Mammary epithelial cell (primary cell): Measurements from ENCODE around the gene GPR3.

Experiments used
- CTCF ChIP-seq, 2 donors: IDR thresholded peaks in 1 of 2; conservative IDR thresholded peaks in 1 of 2; 2 replicates each; pipeline ENCODE4 v1.5.1; 2011 to 2012; ENCODE audit warnings: inconsistent platforms in 2 of 2, low read length in 2 of 2, mild to moderate bottlenecking in 2 of 2, control low read depth in 1 of 2, low read depth in 1 of 2; ENCODE audit not compliant: insufficient read depth in 1 of 2; ENCODE audit errors: extremely low read depth in 1 of 2
- EZH2 ChIP-seq: IDR thresholded peaks from 2 replicates; pipeline ENCODE4 v1.6.1; 2012; ENCODE audit warnings: low read length, inconsistent platforms, borderline replicate concordance

- no peak for TF ChIP-seq EZH2
- no peak for TF ChIP-seq CTCF (conservative IDR thresholded peaks at IDR 0.05 in 1 of 2, IDR thresholded peaks at IDR 0.05 in 1 of 2; ENCODE audit: extremely low read depth in 1 of 2, insufficient read depth in 1 of 2, low read depth in 1 of 2, low read length in 2 of 2)
These were observed 39.1 kb downstream of the GPR3 start for GRCh38 chr1:27431601-27431940.
